T1000 (cell line): ENCODE measurements around the gene RB1.

Source experiments
- DNase-seq: peaks from one replicate; lab custom pipeline; 2025; ENCODE audit warnings: mixed read lengths; lab: John Stamatoyannopoulos, UW

RB1 gene

GRCh38 chr13:48496271-48497161, 193.0 kb downstream of the RB1 start:
- DNase-seq = no peak

- no peak for DNase-seq
These were observed 194.1 kb downstream of the RB1 start for GRCh38 chr13:48497669-48498068.

DNA sequence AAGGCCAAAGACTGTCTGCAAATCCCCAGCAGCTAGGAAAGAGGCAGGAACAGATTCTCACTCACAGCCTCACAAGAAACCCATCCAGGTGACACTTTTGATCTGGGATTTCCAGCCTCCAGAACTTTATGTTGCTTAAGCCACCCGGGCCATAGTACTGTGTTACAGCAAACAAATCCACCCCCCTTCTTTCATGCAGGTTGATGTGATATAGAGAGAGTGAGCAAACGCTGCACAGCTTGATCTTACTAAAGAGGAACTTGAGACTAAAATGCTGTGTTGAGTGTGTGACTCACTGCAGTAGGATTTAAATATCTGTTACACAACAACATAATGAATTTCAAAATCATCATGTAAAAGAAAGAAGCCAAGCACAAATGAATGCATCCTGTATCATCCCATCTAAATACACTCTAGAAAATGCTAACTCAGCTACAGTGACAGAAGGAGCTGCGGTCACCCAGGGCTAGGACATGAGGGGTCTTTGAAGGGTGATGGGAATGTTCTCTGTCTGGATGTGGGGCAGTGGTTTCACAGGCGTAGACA, 197.2 kb downstream of the RB1 start:
- no peak for DNase-seq

GRCh38 chr13:48501705-48502104, 198.2 kb downstream of the RB1 start:
- no peak for DNase-seq

GRCh38 chr13:48502601-48503319, 199.2 kb downstream of the RB1 start:
- DNase-seq = no peak

- DNase-seq = no peak
These were observed 201.1 kb downstream of the RB1 start for GRCh38 chr13:48504606-48505005.

GRCh38 chr13:48505012-48505411, 201.5 kb downstream of the RB1 start:
- no peak for DNase-seq

GRCh38 chr13:48505597-48506091, 202.1 kb downstream of the RB1 start:
- DNase-seq = no peak

DNA sequence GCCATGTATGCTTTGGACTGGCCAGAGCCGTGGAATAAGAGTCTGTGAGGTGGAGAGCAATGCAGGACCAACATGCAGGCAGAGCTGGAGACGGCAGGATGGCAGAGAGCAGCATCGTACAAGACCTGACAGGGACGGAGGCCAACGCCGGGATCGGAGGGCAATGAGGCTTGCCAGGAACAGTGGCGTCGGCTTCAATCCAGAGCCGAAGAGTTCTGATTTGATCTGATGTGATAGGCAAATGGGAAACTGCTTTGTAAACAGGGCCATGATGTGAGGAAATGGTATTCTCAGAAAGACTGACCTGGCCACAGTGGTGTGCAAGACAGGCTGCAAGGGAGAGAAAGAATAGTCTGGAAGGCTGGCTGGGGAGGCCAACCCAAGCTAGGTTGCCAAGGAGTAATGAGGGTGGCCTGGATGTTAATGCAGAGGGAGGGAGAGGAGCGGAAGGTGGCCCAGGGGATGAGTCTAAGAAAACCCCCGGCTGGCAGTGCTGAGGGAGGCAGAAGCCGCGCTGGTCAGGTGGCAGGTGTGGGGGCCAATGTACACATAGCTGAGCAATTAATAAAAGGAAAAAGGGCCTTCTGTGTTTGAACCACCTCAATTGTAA, 202.6 kb downstream of the RB1 start:
- no peak for DNase-seq

DNA sequence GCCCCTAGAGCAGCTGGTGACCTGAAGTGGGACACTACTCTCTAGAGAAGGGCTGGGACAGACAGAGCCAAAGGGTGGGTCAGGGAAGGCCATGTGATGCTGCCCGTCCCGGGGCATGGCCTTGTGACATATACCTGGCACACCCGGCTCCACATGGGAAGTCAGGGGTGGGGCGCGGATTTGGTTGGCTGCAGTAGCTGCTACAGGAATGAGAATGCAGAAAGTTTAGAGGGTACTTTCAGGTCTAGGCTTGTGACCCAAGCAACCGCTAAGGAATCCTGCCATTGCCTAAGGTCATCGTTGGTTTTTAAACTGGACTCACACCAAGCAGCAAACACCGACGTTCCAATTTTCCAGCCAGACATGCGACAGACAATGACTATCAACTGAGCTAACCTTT, 203.5 kb downstream of the RB1 start:
- DNase-seq = no peak

DNA sequence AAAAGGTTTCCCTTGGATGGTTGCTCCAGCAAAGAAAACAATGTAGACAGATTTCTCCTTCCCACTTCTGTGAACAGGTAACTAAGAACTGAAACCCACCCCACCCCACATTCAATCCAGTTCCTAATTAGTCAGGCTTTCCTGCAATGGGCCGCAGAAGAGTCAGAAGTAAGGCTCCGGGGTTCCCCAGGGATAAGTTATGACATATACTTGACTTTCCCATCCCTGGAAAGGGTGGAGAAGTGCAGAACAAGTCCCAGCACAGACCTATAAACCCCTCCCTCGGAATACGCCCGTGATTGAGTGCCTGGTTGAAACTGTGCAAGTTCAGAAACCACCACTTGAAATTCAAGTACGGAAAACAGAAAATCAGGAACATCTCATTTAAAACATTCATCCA, 204.5 kb downstream of the RB1 start:
- DNase-seq = no peak

DNA sequence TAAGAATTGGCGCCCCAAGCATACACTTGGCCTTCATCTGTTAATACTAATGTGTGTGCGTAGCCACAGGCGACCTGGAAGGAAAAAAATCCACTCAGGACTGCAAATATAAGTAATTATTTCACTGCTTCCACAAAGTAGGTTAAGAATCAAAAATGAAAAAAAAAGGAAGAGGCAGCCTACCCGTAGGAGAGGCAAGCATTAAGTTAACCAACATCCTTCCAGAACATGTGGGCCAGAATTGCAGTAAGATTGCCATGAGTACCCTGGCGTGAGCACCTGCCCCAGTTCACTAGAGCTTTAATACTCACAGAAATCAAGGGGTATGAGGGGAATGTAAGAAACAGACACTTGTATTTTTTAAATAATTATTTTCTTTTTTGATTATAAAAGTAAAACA, 207.1 kb downstream of the RB1 start:
- no peak for DNase-seq

DNA sequence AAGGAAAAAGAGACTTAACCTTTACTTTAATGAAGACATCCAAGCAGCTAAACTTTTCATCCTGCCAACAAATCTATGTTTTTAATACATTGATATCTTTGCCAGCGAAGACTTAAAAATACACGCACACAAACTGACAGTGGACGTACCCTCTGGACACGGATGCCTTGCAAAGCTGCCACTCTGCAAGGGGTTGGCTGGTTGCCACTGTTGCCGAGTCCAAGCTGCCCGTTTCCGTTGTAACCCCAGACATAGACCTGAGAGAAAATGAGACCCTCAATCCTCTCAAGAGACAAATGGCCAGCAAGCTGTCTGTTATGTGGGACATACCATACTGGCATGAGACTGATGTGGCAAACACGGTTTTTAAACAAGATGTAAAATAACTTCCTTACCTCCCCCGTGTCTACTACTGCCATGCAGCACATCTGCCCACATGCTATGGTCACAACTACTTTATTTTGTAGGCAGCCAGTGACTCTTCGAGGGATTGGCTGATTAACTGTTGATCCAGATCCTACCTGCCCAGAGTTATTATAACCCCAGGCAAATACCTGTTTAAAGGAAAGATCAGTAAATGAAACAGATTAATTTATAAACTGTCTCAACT, 208.2 kb downstream of the RB1 start:
- no peak for DNase-seq

DNA sequence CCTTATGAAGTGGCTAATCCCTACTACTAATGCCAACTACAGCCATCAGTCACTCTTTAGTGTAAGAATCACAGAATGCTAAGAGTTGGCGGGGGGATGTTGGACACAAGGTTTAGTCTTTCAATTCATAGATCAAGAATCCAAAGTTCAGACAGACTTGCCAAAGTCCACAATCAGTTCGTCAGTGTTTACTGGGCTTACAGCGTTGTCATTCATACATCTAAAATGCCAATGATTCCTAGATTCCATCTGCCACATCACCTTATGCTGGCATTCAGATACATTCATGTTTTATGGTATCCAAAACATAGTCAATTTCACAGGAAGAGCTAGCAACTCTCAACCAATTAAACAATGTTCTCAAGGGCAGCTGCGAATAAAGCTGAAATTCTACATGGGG, 211.2 kb downstream of the RB1 start:
- no peak for DNase-seq

DNA sequence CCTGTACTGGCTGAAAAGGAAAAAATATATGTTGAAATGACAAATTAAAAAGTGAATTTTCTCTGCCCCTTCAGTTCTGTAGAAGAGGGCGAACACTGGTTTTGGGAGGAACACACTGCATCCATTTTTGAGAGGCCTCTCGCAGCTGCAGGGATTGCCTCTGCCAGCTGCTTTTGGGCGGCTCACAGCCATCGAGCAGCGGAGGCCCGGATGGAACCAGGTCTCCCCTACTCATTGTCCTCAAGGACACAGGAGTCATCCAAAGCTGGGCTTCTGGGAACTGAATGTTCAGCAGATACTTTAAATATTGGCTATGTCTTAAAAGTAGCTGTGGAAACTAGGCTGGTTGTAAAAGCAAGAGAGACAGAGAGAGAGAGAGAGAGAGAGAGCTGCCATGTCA, 212.2 kb downstream of the RB1 start:
- no peak for DNase-seq

DNA sequence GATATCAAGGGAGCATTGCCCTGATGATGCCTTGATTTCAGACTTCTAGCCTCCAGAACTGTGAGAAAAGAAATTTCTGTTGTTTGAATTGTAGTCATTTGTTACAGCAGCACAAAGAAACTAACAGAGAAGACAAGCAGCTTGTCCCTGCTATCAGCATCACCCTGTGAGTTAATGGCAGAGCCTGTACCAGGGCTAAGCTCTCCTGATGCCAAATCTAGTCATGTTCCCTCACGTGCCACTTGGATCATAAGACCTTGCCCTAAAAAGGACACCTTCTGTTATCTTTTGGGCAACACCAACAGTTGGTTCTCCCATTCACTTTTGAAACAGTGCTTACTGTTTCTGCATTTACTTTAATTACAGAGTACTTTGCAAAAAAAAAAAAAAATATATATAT, 214.5 kb downstream of the RB1 start:
- no peak for DNase-seq

- DNase-seq = no peak
These were observed 222.7 kb downstream of the RB1 start for GRCh38 chr13:48526286-48526685.

DNA sequence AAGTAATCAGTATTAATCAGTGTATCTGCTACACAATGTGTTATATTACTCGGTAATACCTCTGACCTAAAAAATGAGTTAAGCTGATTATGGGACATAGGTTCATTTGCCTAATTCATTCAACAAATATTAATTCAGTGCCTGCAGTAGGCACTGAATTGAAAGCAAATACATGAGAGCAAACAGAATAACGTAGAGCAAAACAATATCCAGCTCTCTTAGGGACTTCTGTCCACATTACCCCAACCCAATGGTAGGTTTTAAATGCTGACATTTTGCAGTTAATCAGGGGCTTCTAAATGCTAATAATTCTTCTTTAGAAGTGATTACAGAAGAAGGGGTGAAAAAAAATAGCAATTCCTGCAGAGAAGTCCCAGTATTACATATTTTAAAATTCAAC, 224.4 kb downstream of the RB1 start:
- DNase-seq = no peak

GRCh38 chr13:48528720-48529119, 225.2 kb downstream of the RB1 start:
- no peak for DNase-seq

DNA sequence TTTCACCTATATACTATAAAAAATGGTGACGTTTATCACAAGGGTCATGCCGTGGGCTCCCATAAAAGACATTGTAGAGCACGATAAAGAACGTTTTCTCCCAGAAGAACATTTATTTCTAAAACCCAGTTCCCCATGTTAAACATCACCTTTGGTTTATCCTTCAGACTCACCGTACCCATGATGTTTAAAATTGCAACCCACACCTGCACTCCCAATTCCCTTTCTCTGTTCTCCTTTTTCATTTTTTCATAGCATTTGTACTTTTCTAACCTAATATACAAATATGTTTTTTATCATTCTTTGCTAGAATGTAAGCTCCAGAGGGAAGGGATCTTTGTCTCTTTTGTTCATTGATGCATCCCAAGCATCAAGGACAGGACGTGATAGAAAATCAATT, 227.3 kb downstream of the RB1 start:
- DNase-seq = no peak
